NCI-H1694 treated with DMSO at 0.1 percent for 48 hours (cell line): ENCODE results near the gene PRKN.

Source experiments
- DNase-seq: peaks from one replicate; lab custom pipeline; 2025; lab: John Stamatoyannopoulos, UW

PRKN gene

DNA sequence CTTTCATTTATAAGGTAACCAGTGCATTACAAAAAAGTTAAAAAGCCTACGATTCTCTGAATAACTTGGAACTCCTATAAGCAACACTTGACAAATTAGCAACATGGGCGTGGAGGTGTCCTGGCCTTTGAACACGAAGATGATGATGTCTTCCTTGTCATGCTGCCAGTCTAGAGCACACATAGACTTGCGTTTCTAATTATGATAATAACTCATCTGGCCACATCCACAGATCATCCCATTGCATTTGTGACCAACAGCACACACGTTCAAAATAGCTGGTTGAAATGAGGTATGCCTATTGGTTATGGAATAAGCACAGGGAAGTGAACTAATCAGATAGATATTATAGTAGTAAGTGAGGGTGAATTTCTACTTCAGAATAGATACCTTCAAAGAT, 608.9 kb downstream of the PRKN start:
- no peak for DNase-seq

DNA sequence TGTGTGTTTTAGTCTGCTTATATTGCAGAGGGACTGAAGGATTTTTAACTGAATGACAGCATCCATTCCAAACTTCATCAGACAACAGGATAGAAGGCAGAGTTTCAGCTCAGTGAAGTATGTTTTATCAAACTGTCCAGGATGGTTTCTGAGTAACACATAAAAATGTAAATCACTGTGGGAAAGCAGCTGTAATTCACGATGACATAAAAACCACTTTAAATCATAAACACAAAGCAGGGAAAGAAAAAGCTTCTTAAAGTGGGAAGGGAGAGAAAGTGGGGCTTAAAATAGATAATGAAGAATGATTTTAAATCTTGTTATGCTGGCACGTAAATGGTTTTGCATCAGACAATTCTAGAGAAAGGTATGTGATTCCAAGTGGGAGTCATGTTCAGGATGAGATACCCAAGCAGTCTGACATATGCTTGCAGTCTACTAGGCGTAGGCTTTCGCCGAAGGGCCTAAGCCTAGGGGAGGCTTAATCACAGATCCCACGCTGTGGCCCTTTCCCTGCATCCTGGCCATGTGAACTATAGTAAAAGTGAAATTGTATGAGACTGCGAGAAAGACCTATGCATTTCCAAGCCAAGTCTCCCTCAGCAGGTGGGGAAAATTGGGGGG, 610.6 kb downstream of the PRKN start:
- DNase-seq: no peak

DNA sequence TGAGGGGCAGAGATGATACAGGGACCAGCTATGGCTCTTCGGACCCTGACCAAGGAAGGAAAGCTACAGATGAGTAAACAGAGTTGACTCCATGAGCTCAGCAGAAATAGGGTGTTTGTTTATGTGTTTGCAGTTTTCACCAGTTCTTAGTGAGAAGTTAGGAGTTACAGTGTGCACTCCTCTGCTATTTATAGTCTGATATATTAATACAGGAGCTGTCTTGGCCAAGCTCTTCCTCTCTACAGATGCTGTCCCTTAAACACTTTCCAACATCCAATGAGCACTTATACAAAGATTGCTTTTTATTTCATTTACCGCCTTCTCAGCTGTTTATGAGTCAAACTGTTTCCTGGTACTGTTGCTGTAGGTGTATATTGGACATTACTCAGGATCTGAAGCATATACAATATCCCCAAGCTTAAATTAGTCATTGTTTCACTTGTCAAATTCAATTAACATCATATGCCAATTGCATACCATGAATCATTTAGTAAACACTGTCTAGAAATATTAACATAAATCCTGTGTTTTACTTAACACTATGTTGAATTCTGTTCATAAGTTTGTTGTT, 618.0 kb downstream of the PRKN start:
- DNase-seq: no peak

DNA sequence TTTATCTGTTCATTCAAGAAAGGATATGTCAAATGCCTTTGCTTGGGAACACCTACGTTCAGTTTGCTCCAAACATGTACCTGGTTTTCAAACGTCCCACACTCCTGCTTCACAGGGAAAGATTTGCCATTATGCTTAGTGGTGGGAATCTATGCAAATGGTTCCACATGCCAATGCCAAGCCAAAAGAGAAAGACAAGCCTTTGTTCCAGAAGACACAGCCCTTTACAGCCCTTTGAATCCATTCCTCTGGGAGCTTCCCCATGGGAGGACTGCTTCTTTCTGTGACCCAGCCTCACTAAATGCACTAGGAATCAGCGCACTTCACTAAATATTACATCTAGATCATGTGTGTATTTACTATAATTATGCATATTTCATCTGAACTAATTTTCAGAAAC, 619.5 kb downstream of the PRKN start:
- DNase-seq: no peak

DNA sequence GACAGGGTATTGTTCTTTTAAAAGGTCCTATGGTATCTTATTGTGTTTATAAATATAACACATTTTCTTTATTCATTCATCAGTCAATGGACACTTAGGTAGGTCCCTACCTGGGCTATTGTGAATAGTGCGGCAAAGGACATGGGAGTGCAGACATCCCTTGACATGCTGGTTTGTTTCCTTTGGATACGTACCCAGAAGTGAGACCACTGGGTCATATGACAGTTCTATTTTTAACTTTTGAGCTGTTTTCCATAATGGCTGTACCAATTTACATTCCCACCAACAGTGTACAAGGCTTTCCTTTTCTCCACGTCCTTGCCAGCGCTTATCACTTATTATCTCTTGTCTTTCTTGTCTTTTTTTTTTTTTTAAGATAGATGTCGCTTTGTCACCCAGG, 627.5 kb downstream of the PRKN start:
- no peak for DNase-seq

DNA sequence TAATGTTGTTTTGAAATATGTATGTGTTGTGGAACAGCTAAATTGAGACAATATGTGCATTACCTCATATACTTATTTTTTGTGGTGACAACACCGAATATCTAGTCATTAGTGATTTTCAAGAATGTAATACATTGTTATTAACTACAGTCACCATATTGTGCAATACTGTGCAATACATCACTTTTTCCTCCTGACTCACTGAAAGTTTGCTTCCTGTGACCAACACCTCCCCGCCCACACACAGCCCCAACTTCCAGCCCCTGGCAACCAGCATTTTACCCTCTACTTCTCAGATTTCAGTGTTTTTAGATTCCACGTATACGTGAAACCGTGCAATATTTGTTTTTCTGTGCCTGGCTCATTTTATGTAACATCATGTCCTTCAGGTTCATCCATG, 627.9 kb downstream of the PRKN start:
- no peak for DNase-seq

DNA sequence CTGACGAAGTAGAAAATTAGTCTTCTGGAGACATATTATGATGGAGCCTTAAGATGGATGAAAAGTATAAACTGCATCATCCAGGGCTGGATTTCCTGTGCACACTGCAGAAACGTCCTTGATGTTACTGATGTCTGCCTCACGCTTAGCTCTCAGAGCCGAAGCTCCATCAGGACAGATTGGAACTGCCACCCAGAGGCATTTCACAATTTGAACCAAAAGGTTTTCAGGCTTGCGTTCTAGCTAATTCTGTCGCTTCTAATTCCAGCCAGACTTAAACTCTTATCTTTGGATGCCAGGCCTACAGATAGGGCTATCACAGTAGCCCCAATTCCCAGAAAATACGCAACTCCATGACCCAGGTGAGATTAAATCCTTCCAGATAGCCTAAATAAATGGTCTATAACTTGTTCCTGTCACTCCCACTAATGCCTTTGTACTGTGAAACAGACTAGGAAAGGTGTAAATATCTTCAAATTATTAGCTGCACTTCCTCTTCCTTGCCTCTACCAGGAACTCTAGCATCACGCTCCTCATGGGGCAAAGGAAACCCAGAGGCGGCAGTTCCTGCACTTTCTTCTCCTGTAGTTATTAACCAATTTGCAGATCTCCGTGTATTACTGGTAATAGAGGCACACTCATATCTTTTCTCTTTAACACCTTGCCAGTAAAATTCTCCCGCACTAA, 634.6 kb downstream of the PRKN start:
- DNase-seq: no peak

DNA sequence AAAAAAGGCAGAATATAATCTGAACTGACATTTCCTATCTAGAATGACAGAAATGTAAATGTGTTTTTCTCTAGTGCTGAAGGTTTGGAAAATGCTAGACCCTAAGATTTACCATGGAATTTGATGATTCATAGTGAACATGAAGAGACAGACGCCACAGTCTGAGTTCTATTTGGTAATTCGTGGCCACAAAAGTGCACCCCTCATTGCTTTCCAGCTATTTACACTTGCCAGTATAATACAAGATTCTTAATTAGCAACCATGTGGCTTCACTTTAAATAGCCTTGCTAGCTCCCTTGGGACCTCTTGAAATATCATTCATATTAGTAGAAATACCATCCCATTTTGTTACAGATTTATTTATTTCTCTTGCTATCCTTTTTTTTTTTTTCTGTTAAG, 636.8 kb downstream of the PRKN start:
- no peak for DNase-seq

DNA sequence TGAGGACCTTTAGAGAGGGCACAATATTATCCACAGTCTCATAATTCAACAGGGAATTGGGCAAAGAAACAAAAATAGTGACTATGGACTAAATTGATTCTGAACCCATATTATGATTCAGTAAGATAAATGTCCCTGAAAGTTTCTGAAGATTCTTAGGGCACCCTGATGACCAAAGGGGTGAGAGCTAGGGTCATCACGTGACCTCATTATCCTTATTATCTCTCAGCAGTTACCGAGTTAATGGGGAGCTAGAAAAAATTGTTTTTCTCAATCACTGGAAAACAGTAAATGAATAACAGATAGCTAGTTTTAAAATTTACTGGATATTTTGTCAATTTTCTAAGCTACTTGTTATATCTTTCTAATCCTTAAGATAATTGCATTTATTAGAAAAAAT, 639.5 kb downstream of the PRKN start:
- DNase-seq: no peak

DNA sequence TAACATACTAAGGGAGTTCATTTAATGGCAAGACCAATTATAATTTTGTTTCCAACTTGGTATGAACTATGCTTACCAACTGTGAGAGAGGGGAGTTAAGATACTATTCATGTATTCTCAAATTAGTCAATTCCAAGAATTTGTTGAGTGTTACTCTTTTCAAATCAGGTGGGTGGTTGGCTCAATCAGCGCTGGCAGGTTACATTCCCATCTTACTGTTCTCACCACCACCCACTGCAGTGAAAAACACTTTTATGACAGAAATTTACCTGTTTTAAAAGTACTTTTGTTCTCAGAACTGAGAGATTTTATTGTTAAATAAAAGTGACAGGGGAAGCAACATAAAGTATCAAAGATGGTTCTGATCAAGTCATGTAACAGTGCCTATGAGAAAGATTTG, 642.0 kb downstream of the PRKN start:
- no peak for DNase-seq

DNA sequence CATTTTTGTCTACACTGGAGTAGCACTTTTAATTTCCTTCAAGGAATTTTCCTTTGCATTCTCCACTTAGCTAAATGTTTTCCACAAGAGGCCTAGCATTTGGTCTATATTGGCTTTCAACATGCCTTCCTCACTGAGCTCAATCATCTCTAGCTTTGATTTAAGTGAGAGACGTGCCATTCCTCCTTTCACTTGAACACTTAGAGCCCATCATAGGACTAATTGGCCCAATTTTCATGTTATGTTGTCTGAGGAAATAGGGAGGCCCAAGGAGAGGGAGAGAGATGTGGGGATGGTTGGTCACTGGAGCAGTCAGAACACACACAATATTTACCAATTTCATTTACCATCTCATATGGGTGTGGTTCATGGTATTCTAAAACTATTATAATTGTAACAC, 645.0 kb downstream of the PRKN start:
- no peak for DNase-seq

DNA sequence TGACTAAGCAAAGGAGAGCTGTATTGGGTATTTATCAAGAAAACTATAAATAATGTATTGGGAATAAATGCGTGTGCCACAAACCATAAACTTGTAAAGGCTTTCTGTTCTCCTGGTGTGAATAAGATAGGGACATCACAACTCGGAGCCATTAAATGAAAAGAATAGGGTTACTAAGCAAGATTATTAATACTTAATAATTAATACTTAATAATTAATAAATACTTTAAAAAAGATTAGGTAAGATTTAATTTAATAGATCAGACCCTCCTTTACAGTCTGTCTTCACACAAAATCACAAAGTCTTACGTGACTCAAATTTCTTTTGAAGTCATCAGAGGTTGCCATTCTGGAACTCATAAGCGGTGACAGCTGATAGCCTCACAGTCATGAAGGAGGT, 648.9 kb downstream of the PRKN start:
- no peak for DNase-seq

DNA sequence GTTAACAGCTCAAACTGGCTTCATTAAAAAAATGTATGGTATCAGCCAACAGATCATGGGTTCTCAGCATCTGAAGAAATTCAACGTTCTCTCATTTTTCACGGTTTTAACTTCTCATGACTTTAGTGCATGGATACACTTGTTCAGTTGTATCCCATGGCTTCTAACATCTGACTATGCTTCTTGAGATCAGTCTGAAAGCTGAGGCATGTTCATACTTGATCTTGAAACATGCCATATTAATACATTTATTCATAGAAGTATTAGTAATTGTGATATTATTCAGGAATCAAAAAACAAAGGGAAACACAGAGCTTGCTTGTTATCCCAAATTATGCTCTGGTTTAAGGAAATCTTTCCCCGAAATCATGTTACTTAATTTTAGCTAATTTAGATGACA, 649.4 kb downstream of the PRKN start:
- no peak for DNase-seq

DNA sequence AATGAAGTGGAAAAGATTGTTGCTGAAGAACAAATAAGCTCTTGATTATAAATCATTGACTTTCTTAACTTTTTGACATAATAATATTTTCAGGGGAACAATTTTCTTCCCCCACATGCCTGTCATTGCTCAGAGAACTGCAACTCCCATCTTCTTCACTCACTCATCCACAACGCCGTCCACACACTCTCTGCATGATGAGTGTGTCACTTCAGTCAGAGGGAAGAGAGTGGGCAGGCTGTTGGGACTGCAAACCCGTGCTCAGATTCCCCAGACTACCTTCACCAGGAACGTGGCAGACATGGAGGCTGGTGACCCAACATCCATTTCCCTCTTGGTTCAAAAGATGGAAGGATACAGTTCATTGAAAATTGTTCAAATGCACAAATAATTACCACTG, 650.8 kb downstream of the PRKN start:
- DNase-seq: no peak

DNA sequence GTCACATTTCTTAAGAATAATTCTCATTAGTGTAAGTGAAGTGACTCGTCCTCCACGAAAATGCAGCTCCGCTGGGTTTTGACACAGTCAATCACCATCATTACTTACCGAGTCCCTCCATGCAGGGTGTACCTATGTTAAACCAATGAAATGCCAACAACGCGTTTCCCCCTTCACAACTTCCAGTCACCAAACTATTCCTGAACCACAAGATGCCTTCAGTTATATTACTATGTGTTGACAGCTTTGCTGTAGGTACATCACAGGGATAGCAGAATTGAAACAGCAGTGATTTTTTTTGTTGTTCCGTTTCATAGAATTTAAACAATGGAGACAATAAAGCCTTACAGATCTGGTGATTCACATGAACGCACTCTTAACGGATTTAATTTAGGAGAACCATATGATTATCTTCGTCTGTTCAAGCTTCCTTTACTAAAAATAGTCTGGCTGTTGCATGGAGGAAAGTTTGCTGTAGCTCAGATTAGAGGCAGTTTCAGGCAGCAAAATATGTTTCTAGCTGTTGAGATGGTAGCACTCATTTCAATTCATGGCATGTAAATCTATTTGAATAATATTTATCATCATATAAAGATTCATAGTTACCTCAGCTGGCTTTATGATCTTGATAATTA, 652.8 kb downstream of the PRKN start:
- DNase-seq: no peak

DNA sequence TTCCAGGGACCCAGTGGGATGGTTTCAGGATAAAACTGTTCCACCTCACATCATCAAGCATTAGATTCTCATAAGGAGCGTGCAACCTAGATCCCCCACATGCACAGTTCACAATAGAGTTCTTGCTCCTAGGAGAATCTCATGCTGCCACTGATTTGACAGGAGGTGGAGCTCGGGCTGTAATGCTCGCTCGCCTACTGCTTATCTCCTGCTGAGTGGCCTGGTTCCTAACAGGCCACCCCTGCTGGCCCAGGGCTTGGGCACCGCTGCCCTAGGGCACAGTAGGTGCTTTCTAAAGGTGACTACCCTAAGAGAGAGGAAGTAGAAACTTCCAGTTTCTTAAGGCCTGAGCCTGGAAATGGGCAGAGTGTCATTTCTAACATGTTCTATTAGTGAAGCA, 656.9 kb downstream of the PRKN start:
- no peak for DNase-seq

DNA sequence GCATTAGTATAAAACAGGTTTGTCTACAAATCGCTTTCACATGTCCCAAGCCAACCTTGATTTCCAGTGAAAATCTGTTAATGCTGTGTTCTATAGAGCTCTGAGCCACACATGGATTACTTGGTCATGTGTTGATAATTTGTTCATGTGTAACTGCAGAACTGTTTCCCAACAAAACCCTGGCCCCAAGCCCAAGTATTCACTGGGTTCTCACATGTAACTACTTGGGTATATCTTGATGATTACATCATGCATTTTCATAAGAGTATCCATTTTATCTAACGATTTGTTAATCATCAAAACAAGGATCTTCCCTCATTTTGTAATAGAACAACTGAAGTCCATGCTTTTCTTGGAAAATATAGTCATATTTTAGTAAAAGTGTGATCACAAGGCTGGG, 657.6 kb downstream of the PRKN start:
- no peak for DNase-seq

DNA sequence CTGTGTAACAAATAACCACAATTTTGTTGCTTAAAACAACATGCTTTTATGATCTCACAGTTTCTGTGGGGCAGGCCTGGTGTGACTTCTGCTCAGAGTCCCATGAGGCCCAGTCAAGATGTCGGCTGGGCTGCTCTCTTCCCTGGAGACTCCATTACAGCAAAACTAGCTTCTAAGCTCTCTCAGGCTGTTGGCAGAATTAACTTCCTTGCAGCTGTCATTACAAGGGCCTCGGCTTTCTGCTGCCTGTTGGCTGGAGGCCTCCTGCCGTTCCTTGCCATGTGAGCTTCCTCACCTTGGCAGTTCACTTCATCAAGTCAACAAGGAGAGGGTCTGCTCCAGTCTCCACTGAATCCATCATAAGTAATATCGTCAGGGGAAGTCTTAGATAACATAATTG, 659.2 kb downstream of the PRKN start:
- DNase-seq: no peak

DNA sequence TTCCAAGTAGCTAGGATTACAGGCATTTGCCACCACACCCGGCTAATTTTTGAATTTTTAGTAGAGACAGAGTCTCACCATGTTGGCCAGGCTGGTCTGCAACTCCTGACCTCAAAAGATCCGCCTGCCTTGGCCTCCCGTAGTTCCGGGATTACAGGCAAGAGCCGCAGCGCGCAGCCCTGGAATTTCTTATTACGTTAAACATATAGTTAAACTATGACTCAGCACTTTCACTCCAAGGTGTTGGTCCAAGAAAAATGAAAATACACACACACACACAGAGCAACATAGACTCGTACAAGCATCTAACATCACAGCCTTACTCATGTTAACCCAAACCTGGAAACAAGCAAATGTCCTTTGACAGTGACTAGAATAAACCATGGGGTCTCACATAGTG, 663.9 kb downstream of the PRKN start:
- DNase-seq: no peak

DNA sequence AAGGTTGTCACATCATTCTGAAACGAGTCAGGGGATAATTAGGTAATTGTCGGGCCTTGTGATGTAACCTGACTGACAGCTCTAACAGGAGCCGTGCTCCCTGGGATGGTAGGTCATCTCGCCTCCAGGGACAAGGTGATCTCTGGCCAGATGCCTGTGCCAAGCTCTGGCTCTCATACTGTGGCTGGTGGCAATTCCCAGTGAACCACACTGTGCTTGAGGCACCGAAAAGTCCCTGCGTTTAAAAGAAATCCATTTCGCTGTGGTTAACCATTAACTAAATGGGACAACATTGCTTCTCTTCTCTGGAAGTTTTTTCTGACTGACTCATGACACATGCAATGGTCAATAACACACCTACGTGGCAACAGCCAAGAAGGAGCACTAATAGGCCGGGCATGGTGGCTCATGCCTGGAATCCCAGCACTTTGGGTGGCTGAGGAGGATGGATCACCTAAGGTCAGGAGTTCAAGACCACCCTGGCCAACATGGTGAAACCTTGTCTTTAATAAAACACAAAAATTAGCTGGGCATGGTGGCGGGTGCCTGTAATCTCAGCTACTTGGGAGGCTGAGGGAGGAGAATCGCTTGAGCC, 669.2 kb downstream of the PRKN start:
- no peak for DNase-seq

DNA sequence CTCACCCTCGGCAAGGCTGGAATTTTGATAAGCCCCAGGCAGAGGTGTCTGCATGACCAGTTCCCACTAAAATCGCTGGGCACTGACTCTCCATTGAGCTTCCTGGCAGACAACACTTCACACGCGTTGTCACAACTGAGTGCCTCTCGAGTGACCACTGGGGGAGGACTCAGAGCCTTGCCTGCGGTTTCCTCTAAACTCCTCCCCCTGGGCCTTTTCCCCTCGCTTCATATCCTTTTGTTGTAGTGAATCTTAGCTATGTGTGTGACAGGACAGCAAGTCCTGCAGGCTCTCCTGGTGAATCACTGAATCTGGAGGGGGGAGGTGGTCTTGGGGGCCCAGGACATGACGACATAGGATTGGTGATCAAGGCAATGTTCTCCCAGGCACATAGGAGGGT, 670.8 kb downstream of the PRKN start:
- no peak for DNase-seq

DNA sequence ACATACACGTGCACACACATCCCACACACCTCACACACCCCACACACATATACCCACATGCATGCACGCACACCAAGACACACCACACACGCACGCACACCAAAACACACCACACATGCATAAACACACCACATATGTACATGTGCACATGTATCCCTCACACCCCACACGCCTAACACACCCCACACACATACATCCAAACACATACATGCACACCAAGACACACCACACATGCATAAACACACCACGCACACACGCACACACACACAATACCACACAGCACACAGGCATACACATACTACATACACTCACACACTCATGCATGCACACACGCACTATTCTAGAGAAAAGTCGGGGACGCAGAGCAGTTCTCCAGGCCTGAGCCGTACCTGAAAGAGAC, 671.5 kb downstream of the PRKN start:
- no peak for DNase-seq

DNA sequence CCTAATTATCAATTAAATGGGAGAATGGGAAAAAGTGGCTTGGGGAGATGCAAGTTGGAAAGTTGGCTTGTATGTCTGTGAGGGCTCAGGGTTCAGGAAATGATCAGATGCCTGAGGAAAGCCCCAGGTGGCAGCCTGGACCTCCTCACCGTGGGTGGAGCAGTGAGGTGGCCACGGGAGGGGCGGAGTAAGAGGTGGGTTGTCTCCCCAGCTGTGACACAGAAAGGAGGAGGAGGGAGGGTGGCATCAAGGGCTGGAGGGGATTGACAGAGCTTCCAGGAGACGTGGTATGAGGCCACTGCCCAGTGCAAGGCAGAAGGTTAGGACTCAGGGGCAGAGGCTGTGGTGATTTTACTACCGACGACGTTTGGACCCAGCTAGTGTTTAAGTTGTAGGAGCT, 672.2 kb downstream of the PRKN start:
- DNase-seq: no peak
